ENCODE data around the gene CBLN3.
"Not testable (repeated sequence)": the region's sequence is repeated elsewhere in the genome, so short reads cannot be mapped to it uniquely, and the experiment has no call there.

The CBLN3 gene

DNA sequence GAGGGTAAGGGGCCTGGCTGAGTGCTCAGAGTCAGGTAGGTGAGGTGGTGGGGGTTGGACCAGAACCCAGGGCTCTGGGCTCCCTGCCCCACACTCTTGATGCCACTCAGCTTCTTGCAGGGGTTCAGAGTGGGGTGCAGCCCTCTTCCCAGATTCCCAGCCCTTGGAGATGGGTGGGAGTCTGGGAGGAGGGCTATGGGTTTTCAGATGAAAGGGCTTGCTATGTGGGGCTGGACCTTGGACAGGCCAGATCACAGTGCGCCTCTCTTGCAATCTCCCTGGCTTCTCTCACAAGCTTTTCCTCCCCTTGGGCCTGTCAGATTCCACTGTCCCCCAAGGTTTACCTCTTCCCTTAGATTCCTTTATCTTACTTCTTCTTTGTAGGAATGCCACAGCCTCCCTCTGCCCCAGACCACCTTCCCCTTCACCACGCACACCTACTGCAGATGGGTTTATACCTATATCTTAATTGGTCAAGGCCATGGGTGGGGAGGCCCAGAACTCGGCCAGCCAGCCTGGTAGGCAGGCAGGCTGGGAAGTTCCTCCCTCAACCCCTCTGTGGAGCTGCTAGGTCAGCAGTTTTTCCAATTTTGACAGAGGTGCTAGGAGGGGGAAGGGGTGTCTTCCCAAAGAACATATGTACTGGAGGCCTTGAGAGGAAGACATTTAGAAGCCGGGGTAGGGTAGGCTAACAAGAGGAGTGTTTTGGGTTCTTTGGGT lies 29.3 kb downstream of the CBLN3 start:
- DNase-seq, result no peak

DNA sequence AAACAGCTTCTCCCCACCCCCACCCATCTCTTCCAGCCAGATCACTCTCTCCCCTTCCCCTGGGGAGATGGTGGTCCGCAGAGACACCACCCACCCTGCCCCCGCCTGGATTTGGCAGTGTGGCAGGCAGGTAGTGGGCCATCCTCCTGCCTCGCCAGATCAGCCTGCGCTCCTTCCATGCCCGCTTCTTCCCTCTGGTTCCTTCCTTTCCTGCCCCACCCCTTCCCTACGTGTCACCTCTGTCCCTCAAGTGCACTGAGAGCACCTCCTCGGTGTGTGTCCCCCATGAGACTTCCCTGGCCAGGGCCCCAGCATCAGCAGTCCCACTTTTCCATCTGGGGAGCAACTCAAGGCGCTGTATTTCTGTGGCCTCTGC lies 30.0 kb downstream of the CBLN3 start:
- no peak for DNase-seq

DNA sequence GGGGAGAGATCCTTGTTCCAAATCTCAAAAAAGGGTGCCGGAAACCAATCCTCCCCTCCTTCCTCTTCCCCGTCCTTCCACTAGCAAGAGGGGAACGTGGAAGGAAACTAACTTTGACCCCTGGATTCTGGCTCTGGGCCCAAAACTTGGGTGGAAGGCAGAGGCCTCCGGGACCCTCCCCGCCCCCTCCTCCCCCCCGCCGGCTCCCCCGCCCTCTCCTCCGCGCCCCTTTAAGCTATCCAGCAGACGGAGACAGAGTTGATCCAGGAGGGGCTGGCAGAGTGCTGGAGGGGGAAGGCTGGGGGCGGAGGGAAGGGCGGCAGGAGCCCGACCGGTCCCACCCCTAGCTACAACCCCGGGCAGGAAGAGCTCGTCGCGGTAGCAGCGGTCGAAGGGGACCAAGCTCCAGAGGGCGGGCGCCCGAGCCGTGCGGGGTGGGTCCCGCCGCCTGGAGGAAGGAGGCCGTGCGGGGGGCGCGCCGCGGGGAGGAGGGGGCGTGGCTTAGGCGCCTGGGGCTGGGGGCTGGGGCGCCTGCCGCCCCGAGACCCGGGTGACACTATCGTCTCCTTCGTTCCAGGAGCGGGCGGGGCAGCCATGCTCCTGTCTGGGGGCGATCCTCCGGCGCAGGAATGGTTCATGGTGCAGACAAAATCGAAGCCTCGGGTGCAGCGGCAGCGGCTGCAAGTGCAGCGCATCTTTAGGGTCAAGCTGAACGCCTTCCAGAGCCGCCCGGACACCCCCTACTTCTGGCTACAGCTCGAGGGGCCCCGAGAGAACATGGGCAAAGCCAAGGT lies 30.6 kb downstream of the CBLN3 start, which contains the start of gene NYNRIN:
TSS of gene NYNRIN (plus strand) at position 351 of the 794 bp plus-strand sequence. CDS start at position 595, 244 bp downstream.
- DNase-seq, result no peak

DNA sequence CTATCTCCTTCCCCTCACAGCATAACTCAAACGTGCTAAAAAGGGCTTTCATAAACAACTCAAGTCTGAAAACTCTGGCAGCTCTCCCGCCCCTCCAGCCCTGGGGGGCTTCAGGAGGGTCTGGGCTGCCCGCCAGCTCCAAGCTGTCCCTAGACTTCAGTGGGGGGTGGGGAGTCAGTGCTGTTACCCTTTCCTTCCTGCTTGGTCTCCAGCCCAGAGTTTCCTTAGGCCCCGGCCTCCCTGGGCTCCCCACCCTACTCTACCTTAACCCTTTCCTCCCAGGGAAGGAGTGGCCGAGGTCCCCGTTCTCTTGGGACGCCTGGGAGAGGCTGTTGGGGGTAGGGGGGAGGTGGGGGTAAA lies 31.2 kb downstream of the CBLN3 start:
- no peak for DNase-seq

DNA sequence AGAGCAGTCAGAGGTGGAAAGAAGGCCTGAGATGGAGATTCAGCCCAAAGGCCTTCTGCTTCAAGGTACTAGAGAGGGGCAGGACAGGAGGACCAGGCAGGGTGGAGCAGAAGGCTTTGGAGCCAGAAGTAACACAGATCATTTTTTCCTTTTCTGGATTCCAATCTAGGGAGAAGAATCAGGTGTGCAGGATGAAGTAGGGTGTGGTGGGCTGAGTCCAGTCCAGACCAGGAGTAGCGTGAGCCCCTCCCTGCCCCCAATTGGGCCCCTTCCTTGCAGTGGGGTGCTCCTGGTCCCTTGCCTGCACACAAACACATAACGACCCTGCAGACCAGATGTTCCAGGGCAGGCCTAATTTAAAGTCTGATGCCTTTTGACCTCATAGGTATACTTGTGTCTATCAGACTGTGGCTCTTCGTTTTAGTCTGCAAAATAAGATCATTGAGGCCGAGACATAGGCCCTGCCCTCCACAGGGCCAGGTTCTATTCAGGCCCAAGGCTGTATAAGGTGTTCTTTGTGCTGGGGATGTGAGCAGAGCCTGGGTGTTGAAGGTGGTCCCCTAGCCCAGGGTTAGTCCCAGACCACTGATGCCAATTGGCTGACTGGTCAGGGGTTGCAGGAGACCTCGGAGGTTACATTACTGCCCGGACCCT lies 31.7 kb downstream of the CBLN3 start:
- DNase-seq, result no peak

DNA sequence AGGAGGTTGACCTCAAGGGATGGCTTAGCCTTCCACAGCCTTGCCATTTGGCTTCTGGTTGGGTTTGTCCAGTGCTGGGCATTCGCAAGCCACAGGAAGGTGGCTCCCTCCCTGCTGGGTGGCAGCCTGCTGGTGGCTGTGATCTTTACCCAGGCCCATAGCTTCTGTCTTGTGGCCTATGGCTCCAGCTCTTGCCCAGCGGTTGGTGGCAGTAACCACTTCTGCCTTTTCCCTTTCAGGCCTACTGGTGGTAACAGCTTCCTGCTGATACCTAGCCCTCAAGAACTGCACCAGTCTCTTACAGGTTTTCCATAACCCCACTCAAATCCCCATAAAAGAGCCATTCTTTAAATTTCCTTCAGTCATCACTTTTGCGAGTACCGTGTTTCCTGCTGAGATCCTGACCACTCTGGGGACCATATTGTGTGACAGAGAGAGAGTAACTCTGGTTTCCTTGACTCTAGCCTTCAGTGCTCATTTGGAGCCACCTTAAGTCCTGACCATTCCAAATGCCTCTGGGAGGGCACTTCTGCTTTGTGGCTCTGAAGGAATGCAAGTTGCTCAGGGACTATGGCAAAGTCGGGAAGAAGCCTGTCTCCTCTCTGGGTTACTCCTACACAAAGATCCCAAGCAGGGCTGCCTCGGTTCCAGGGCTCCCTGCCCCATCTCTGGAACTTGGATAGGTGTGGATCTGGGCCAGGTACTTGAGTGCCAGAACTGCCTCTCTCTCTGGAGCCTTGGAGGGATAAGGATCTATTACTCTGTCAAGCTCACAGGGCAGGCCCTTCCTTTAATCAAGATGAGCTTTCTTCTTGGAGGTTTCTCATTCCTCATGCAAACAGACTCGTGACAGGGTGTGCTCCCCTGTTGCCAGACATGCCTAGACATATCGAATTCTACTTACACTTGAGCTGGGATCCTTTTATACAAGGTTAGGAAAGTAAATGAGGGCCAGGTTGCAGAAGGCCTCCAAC lies 33.6 kb downstream of the CBLN3 start:
- DNase-seq, result no peak

DNA sequence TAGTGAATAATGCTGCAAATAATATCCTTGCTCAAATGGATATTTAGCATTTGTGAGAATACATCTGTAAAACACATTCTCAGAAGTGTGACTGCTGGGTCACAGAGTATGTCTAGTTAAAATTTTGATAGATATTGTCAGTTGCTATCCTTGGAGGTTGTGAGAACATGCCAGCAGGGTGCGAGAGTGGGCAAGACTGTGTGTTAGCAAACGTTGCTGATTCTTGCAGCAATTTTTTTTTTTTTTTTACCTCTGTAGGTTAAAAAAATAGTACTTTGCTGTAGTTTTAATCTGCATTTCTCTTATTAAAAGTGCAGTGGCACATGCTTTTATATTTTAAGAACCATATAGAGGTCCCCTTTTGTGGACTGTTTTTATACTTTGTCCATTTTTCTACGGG lies 35.2 kb downstream of the CBLN3 start:
- DNase-seq, result no peak

DNA sequence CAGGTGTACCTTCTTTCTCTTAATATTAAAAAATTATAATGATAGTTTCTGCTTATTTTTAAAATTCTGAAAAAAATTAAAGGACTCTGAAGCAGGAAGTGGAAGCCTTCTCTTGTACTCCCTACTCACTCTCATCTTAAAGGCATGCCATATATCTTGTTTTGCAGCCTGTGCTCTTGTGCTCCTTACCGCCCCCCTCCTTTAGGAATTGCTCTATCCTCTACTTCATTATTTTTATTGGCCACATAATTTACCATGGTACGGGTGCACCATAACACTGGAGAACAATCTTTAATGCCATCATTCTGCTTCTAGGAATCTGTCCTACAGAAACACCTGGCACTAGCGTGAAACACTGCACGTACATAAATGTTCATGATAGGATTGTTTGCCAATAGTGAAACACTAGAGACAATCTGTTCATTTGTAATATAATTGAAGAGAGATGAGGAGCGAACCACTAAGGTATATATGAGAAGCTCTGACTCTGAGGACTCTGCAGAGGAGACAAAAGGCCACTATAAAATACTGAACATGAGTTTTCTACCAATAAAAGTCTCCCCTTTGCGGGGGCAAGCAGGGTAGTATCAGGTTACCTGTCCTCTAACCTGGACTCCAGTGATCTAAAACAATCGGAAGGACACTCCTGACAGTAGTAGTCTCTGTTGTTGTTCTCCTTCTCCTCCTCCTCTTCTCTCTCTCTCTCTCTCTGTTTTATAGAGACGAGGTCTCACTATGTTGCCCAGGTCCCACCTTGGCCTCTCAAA lies 37.0 kb downstream of the CBLN3 start:
- no peak for DNase-seq

DNA sequence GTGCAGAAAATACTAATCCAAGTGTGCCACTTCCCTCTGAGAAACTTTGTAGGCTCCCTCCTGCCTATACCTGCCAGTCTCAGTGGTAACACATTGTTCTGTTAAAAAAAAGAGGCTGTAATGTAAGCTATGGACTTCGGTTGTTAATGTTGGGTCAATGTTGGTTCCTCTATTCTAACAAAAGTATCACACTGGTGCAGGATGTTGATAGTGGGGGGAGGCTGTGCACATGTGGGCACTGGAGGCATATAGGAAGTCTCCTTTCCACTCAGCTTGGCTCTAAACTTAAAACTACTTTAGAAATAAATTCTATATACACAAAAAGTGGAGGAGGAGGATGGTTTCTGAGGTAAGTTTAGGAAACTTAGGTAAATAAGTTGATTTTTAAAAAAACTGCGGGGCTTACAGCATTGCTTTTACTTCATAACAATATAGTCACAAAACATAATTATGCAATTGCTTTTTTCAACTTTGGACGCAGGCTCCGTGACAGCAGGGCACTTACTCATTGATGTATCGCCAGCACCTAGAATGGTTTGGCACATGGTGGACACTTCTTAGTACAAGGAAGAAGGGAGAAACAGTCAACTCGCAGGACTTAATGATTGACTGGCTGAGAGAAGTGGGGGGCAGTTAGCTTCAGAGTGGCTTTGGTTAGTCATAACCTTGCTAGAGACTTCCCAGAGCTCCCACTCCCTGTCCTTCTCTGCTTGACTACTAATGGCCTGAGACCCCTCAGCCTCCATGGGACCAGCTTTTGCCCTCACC lies 38.6 kb downstream of the CBLN3 start:
- DNase-seq, result no peak

DNA sequence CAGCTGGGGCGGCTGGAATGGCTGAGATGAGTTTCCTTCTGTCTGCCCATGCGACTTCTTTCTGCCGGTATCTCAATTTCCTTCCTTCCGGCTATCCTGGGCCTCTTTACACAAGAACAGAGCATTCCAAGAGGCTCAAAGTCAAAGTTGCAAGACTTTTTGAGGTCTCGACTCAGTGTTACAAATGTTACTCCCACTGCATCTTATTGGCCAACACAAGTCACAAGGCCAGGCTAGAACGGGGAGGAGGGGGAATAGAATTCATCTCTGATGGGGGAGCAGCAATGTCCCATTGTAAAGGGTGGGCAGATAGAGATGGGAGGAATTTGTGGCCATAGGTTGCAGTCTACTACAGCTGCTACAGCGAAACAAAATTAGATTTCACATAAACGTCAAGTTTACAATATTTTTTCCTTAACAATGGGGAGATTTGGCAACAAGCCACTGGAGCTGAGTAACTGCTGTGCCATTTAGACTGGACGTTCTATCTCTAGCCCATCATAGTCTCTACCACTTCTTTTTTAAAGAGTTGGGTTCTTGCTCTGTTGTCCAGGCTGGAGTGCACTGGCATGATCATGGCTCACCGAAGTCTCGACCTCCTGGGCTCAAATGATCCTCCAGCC lies 40.1 kb downstream of the CBLN3 start:
- no peak for DNase-seq

DNA sequence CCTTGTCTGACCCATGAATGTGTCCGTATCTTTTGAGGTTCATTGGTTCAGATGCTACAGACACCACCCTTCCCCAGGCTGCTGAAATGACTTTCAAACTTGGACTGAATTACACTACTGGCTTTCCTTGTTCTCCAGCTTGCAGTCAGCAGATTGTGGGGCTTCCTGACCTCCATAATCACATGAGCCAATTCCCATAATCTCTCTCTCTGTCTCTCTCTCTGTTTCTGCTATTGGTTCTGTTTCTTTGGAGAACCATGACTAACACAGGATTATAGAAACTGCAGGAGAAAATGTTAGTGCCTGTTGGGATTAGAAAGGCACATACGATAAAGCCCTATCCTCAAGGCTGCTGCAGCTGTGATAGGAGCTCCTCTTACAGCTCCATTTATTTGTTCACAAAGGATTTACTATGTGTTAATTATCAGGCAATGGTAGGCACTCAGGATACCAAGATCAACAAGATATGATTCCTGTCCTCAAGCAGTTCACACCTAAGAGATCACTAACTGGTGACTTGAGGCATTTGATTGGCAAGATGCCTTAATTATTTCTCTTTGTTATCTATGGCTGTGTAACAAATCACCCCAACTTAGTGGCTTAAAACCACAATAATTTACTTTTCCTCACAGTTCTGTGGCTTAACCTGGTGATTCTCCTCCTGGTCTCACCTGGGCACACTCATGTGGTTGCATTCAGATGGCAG lies 40.8 kb downstream of the CBLN3 start:
- no peak for DNase-seq

DNA sequence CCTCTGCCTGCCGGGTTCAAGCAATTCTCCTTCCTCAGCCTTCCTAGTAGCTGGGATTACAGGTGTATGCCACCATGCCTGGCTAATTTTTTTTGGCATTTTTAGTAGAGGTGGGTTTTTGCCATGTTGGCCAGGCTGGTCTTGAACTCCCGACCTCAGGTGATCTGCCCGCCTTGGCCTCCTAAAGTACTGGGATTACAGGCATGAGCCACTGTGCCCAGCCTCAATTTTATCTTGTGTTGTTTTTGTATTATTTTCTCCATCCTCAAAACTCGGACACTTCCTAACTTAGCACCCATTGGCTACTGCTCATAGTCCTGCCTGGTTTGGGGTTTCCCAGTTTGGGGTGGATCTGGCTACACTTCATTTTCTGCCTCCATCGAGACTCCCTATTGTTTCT lies 41.9 kb downstream of the CBLN3 start:
- DNase-seq, result not testable (repeated sequence)

DNA sequence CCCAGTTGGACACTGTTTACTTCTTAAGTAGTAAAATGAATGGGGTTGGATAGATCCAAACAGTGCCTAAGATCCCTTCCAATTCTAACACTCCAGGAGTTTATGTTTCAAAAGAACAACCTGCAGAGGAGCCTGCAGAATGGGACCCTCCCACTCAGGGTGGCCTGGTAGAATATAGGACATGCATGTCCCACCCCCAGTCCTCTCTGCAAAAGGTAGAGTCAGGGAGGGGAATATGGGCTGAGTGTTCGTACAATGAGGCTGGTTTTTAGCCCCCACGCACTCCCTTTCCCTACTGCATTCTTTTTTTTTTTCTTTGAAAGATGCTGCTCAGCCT lies 42.5 kb downstream of the CBLN3 start:
- DNase-seq, result no peak

DNA sequence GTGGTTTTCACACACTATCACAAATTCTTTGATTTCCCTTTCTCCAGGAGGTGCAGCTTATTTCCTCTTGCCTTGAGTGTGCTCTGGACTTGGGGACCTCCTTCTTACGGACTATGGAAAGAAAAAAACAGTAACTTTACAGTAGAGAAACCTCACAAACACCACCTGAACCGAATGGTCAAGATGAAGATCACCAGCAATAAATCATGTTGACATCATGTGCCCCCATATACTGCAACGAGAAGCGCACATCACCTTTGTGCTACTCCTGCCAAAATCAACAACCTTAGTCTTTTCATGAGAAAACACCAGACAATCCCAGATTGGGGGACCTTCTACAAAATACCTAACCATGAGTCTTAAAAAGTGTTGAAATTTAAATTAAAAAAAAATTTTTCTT lies 43.9 kb downstream of the CBLN3 start:
- no peak for DNase-seq

DNA sequence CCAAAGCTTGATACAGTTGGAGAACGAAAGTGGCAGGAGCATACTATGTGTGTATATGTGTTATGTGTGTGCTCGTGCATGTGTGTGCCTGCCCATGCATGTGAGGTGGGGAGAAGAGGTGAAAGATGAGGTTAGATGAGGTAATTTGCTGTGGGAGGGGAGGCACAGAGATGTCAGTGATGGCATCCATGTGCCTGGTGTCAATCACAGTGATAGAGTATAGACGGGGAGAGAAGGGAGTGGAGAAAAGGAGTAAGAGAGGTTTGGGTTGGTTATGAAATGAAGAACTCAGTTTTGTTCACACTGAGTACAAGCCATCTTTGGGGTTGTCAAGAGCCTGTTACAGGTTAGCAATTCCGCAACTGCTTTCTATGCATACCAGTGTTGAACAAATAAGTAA lies 45.3 kb downstream of the CBLN3 start:
- DNase-seq, result no peak

DNA sequence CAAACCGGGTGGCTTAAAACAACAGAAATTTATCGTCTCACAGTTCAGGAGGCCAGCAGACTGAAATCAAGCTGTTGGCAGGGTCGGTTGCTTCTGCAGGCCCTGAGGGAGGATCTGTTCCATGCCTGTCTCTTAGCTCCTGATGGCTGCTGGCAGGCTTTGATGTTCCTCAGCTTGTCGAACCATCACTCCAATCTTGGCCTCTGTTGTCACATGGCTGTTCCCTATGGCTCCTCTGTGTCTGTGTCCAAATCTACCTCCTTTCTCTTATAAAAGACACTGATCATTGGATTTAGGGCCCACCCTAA lies 47.5 kb downstream of the CBLN3 start:
- DNase-seq, result no peak

DNA sequence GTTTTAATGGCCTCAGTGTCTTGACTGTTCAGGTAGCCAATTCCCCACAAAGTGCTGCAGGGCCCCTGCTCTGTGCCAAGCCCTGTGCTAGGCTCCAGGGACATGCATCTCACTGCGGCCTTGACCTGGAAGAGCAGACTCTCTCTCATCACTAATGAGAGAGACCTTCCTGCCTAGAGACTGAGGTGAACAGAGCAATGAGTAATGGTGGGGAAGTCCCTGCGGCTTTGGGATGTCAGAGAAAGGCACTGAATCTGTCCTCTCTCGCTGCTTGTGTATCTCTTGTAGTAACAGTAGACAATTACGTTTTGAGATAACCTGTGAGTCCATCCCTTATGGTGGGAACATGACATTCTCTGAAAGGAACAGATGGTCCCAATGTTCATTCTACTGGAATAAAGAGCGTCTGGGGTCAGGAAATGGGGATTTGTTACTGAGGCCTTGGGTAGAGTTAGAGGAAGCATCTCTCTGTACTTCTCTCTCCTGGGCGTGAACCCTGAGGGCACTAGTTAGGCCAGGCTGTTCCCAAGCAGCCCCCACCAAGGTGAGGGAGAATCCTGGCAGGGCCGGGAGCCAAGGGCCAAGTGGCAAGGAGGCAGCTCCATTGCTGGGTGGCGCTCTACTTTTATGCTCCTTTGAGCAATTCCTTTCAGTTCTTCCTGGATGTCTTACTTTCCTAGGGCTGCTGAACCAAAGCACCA lies 48.0 kb downstream of the CBLN3 start:
- DNase-seq, result no peak

DNA sequence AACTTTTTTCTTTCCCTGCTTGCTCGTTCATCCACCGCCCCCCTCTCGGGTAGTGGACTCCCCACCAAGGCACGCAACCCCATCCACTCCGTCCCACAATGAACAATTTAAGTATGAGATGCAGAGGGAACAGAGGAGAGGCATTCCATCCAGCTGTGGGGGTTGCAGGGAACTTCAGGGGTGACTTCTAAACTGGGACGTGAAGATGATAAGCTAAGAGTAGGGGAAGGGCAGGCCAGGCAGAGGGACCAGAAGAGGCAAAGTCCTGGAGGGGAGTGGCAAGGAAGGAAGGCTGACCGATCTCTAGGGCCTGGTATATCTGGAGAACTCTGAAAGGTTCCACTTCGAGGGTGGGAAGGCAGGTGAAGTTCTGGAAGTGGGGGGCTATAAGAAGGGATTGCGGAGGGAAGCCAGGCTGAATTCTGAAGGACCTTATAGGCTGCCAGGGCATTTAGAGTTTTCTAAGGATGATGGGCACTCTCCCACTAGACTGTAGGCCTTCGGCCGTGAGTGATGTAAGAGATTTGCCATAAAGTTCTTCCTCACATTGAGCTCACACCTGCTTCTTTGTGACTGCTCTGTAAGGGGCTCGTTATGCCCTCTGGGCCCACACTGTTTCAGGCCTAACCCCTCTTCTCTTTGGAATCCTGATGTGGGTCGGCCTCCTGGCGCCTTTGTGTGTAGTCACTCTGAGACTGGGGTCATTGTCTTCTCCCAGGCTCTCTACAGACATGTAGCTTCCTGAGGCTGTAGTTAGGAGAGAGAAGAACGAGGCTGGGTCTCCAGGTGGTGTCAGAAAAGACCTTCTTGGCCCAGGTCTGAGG lies 49.3 kb downstream of the CBLN3 start:
- no peak for DNase-seq

Data from CD4-positive, alpha-beta T cell treated with Interferon gamma for 1 hour (primary cell).